C4-2B (cell line): Measurements from ENCODE around the gene FEZF1.

Experiments used
- ZFX ChIP-seq: fragments of 450-650 bp; IDR thresholded peaks from 2 replicates; pipeline ENCODE4 v1.6.1; 2017
- TF ChIP-seq, protein P1 (sequence below): fragments of 450-650 bp; conservative IDR thresholded peaks from 2 replicates; pipeline ENCODE4 v1.5.1; 2017; ENCODE audit warnings: mild to moderate bottlenecking

- TF ChIP-seq, protein P1, sequence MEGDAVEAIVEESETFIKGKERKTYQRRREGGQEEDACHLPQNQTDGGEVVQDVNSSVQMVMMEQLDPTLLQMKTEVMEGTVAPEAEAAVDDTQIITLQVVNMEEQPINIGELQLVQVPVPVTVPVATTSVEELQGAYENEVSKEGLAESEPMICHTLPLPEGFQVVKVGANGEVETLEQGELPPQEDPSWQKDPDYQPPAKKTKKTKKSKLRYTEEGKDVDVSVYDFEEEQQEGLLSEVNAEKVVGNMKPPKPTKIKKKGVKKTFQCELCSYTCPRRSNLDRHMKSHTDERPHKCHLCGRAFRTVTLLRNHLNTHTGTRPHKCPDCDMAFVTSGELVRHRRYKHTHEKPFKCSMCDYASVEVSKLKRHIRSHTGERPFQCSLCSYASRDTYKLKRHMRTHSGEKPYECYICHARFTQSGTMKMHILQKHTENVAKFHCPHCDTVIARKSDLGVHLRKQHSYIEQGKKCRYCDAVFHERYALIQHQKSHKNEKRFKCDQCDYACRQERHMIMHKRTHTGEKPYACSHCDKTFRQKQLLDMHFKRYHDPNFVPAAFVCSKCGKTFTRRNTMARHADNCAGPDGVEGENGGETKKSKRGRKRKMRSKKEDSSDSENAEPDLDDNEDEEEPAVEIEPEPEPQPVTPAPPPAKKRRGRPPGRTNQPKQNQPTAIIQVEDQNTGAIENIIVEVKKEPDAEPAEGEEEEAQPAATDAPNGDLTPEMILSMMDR = no peak
- TF ChIP-seq ZFX = no peak
These were observed 4.2 kb downstream of the FEZF1 start for GRCh38 chr7:122300211-122300932.
